CD14-positive monocyte (primary cell): Measurements from ENCODE around the gene ACYP2. TPM values are rescaled to one million over a fixed set of nuclear protein-coding genes. Genes with fewer than 3 reads are reported as not detected.

Experiments
- DNase-seq, 3 donors: peaks; one replicate each; pipeline ENCODE4 v3.0.0-alpha.2; 2011 to 2022
- H2AFZ ChIP-seq: 2 replicates; pipeline ENCODE4 v1.6.0; 2012; ENCODE audit warnings: mild to moderate bottlenecking, low read depth, low read length, inconsistent platforms; ENCODE audit not compliant: insufficient read depth, poor library complexity, severe bottlenecking
- H3K27ac ChIP-seq, 2 donors: 1 replicate in 1 of 2; 2 replicates in 1 of 2; pipeline ENCODE4 v1.5.1; 2012 to 2013; ENCODE audit warnings: low read length in 2 of 2, control low read depth in 1 of 2, inconsistent platforms in 1 of 2, low read depth in 1 of 2, mild to moderate bottlenecking in 1 of 2
- H3K27me3 ChIP-seq, 2 donors: one replicate each; pipeline versions ENCODE4 v1.6.0 to v1.6.1; 2011 to 2013; ENCODE audit warnings: low read length in 2 of 2; ENCODE audit not compliant: control insufficient read depth in 2 of 2, insufficient read depth in 2 of 2
- H3K36me3 ChIP-seq, 2 donors: replicated peaks in 1 of 2; 1 replicate in 1 of 2; 2 replicates in 1 of 2; pipeline versions ENCODE4 v1.5.1 to v1.6.1; 2012 to 2013; ENCODE audit warnings: low read length in 2 of 2, control low read depth in 1 of 2, inconsistent platforms in 1 of 2, mild to moderate bottlenecking in 1 of 2; ENCODE audit not compliant: insufficient read depth in 2 of 2, control insufficient read depth in 1 of 2
- H3K4me1 ChIP-seq, 2 donors: 1 replicate in 1 of 2; 2 replicates in 1 of 2; pipeline versions ENCODE4 v1.5.1 to v1.6.1; 2012 to 2013; ENCODE audit warnings: low read length in 2 of 2, control low read depth in 1 of 2, inconsistent platforms in 1 of 2, mild to moderate bottlenecking in 1 of 2, moderate library complexity in 1 of 2; ENCODE audit not compliant: insufficient read depth in 2 of 2, control insufficient read depth in 1 of 2
- H3K4me2 ChIP-seq: replicated peaks from 2 replicates; pipeline ENCODE3; 2012; ENCODE audit warnings: low read length, moderate library complexity, mild to moderate bottlenecking; ENCODE audit not compliant: poor library complexity, severe bottlenecking; ENCODE audit errors: extremely low read depth
- H3K4me3 ChIP-seq, 3 experiments: fragments of 200-600 bp in 1 of 3; sonication (generic) in 1 of 3; replicated peaks in 1 of 3; 1 replicate in 2 of 3; 2 replicates in 1 of 3; pipeline ENCODE4 v1.5.1; 2011 to 2013; ENCODE audit warnings: low read length in 3 of 3, mild to moderate bottlenecking in 3 of 3, control low read depth in 2 of 3, low read depth in 2 of 3, inconsistent platforms in 1 of 3, moderate library complexity in 1 of 3
- H3K79me2 ChIP-seq: 2 replicates; pipeline ENCODE4 v1.6.0; 2012; ENCODE audit warnings: mild to moderate bottlenecking, control low read depth, inconsistent platforms, low read length, moderate library complexity; ENCODE audit not compliant: insufficient read depth
- H3K9ac ChIP-seq: 2 replicates; pipeline ENCODE4 v1.6.0; 2017; ENCODE audit warnings: low read length, mild to moderate bottlenecking; ENCODE audit not compliant: insufficient read depth, poor library complexity, severe bottlenecking
- H3K9me3 ChIP-seq, 2 donors: replicated peaks in 1 of 2; 1 replicate in 1 of 2; 2 replicates in 1 of 2; pipeline versions ENCODE4 v1.5.1 to v1.6.1; 2012 to 2013; ENCODE audit warnings: low read length in 2 of 2, control low read depth in 1 of 2; ENCODE audit not compliant: control insufficient read depth in 1 of 2, insufficient read depth in 1 of 2
- H4K20me1 ChIP-seq: 2 replicates; pipeline ENCODE4 v1.6.0; 2012; ENCODE audit warnings: mild to moderate bottlenecking, low read length, control low read depth, moderate library complexity; ENCODE audit not compliant: insufficient read depth
- H3K27ac Mint-ChIP-seq, 7 donors: one replicate each; pipeline ENCODE4 v1.8.0; 2020; ENCODE audit warnings: mild to moderate bottlenecking in 7 of 7, mixed read lengths in 7 of 7, moderate library complexity in 6 of 7, inconsistent platforms in 2 of 7
- H3K27me3 Mint-ChIP-seq, 3 donors: one replicate each; pipeline ENCODE4 v1.8.0; 2021 to 2022; ENCODE audit warnings: low read depth in 3 of 3, mild to moderate bottlenecking in 3 of 3, mixed read lengths in 3 of 3, moderate library complexity in 3 of 3, inconsistent platforms in 1 of 3
- H3K36me3 Mint-ChIP-seq, 2 donors: one replicate each; pipeline ENCODE4 v1.8.0; 2020; ENCODE audit warnings: mixed read lengths in 2 of 2, inconsistent platforms in 1 of 2, mild to moderate bottlenecking in 1 of 2
- H3K4me1 Mint-ChIP-seq: one replicate; pipeline ENCODE4 v1.8.0; 2020; ENCODE audit warnings: mild to moderate bottlenecking, mixed read lengths
- H3K4me3 Mint-ChIP-seq, 2 donors: one replicate each; pipeline ENCODE4 v1.8.0; 2020; ENCODE audit warnings: mild to moderate bottlenecking in 2 of 2, mixed read lengths in 2 of 2, moderate library complexity in 1 of 2
- H3K9me3 Mint-ChIP-seq, 7 donors: one replicate each; pipeline ENCODE4 v1.8.0; 2020 to 2022; ENCODE audit warnings: mixed read lengths in 7 of 7, mild to moderate bottlenecking in 6 of 7, moderate library complexity in 6 of 7, inconsistent platforms in 2 of 7
- WGBS: methylation state at CpG from one replicate; pipeline ENCODE4 v1.1.5; 2013; ENCODE audit warnings: missing lambda C conversion rate; ENCODE audit not compliant: insufficient coverage; 5-methylcytosine and 5-hydroxymethylcytosine counted together
- intact Hi-C, 2 donors: fragments of 100-400 bp; cut with micrococcal nuclease; formaldehyde crosslinking; loops; one replicate each; pipeline versions ENCODE4 v1.15.0 to v1.15.1; 2023
- polyA plus RNA-seq, 3 donors: library from polyadenylated mRNA; depleted of rRNA in 1 of 3; unstranded in 2 of 3; stranded (reverse) in 1 of 3; fragments of 300-500 nt in 2 of 3; fragments of >200 nt in 1 of 3; fragmentation: Illumina TruSeq in 2 of 3; gene quantifications; 1 replicate in 2 of 3; 2 replicates in 1 of 3; pipeline ENCODE4 v1.2.3, GENCODE V29; 2012 to 2021
- TF ChIP-seq, protein P1 (sequence below): fragments of 200-600 bp; IDR thresholded peaks from one replicate; pipeline ENCODE4 v1.8.0; 2022; ENCODE audit warnings: antibody characterized with exemption, mild to moderate bottlenecking

The ACYP2 gene
- polyA plus RNA-seq, 3 donors, result 6.2 to 10.8 (median 10.3) TPM

- no peak for DNase-seq
- no peaks in the 10 kb centered on the region for H3K27me3 ChIP-seq
- H3K27ac Mint-ChIP-seq, result no peak overlapping the region
Measured at GRCh38 chr2:54084600-54084999, 30.8 kb upstream of the ACYP2 start.

DNA sequence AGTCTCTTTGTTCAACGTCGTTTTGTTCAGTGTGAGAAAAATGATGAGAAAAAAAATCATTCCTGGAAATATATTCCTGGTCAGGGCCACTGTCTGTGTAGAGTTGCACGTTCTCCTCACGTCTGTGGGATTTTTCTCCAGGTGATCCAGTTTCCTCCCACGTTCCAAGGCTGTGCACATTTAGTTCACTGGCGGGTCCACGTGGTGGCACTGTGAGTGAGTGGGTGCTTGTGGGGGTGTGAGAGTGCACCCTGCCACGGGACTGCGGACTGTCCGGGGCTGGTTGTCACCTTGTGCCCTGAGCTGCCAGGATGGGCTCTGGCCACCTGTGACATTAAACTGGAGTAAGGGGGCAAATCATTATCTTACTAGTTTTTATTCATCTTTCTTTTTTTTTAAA lies 30.3 kb upstream of the ACYP2 start:
- Histone ChIP-seq H3K4me3 (no peak overlapping the region), H4K20me1 (no peaks in the 10 kb centered on the region), H3K27me3 (no peaks in the 10 kb centered on the region), H3K27ac (no peak overlapping the region), H3K36me3 (no peaks in the 10 kb centered on the region), H2AFZ (no peak overlapping the region), H3K9me3 (no peaks in the 10 kb centered on the region), H3K4me2 (no peak overlapping the region), H3K4me1 (no peaks in the 10 kb centered on the region), H3K9ac (no peak overlapping the region), H3K79me2 (no peaks in the 10 kb centered on the region)
- H3K4me3 Mint-ChIP-seq, result no peak overlapping the region
- WGBS, result 96% methylated on average over 4 of the region's 10 CpGs
- no peaks in the 10 kb centered on the region for H3K4me1 Mint-ChIP-seq
- H3K36me3 Mint-ChIP-seq, result no peaks in the 10 kb centered on the region
- H3K27me3 Mint-ChIP-seq, result no peaks in the 10 kb centered on the region
- intact Hi-C loops, result no loop called here
- H3K9me3 Mint-ChIP-seq, result peaks cover 0 to 3% (median 0%) of the 10 kb centered on the region in 7 donors
- no peak for DNase-seq
- H3K27ac Mint-ChIP-seq, result no peak overlapping the region
- TF ChIP-seq, protein P1, sequence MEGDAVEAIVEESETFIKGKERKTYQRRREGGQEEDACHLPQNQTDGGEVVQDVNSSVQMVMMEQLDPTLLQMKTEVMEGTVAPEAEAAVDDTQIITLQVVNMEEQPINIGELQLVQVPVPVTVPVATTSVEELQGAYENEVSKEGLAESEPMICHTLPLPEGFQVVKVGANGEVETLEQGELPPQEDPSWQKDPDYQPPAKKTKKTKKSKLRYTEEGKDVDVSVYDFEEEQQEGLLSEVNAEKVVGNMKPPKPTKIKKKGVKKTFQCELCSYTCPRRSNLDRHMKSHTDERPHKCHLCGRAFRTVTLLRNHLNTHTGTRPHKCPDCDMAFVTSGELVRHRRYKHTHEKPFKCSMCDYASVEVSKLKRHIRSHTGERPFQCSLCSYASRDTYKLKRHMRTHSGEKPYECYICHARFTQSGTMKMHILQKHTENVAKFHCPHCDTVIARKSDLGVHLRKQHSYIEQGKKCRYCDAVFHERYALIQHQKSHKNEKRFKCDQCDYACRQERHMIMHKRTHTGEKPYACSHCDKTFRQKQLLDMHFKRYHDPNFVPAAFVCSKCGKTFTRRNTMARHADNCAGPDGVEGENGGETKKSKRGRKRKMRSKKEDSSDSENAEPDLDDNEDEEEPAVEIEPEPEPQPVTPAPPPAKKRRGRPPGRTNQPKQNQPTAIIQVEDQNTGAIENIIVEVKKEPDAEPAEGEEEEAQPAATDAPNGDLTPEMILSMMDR, result no peak

More at GRCh38 chr2:54084600-54084999, 30.8 kb upstream of the ACYP2 start:
- no peaks in the 10 kb centered on the region for H3K79me2 ChIP-seq
- no peaks in the 10 kb centered on the region for H3K4me1 Mint-ChIP-seq
- no peak overlapping the region for H3K27ac ChIP-seq
- H4K20me1 ChIP-seq, result no peaks in the 10 kb centered on the region
- H2AFZ ChIP-seq, result no peak overlapping the region
- H3K9me3 ChIP-seq, result no peaks in the 10 kb centered on the region
- TF ChIP-seq, protein P1, result no peak
- no peak overlapping the region for H3K4me2 ChIP-seq
- peaks cover 0 to 3% (median 0%) of the 10 kb centered on the region in 7 donors for H3K9me3 Mint-ChIP-seq
- H3K27me3 Mint-ChIP-seq, result no peaks in the 10 kb centered on the region
- H3K4me1 ChIP-seq, result no peaks in the 10 kb centered on the region
- 80% methylated on average over 1 of the region's 3 CpGs for WGBS
- H3K36me3 Mint-ChIP-seq, result no peaks in the 10 kb centered on the region
- no peak overlapping the region for H3K4me3 ChIP-seq
- H3K9ac ChIP-seq, result no peak overlapping the region
- intact Hi-C loops, result no loop called here
- no peak overlapping the region for H3K4me3 Mint-ChIP-seq
- H3K36me3 ChIP-seq, result no peaks in the 10 kb centered on the region
